CD4-positive, alpha-beta T cell (primary cell): Measurements from ENCODE around the gene BIRC6. TPM values are rescaled to one million over a fixed set of nuclear protein-coding genes. Genes with fewer than 3 reads are reported as not detected.

Experiments used
- ATAC-seq: fragments of 200-7000 bp; cut with Tn5 transposase; one replicate; pipeline ENCODE4 v1.10.0; 2022; ENCODE audit warnings: mild to moderate bottlenecking; ENCODE audit not compliant: poor library complexity
- CTCF ChIA-PET: fragments of 350-600 bp; sonication (Branson Sonifier 250); formaldehyde crosslinking; loops from one replicate; lab custom pipeline; 2021; ENCODE audit warnings: antibody characterized with exemption, inconsistent platforms; lab: Charles Lee
- POLR2A ChIA-PET: fragments of 350-600 bp; sonication (Branson Sonifier 250); formaldehyde crosslinking; loops from one replicate; lab custom pipeline; 2021; ENCODE audit warnings: antibody characterized with exemption, inconsistent platforms; lab: Charles Lee
- DNase-seq, 14 experiments: peaks; one replicate each; pipeline ENCODE4 v3.0.0-alpha.2; 2013 to 2020; ENCODE audit warnings: mixed read lengths in 2 of 14
- H3K27ac ChIP-seq, 2 donors: one replicate each; pipeline versions ENCODE4 v1.5.1 to v1.7.0; 2013; ENCODE audit warnings: low read length in 2 of 2, low read depth in 1 of 2, mild to moderate bottlenecking in 1 of 2
- H3K27me3 ChIP-seq, 2 experiments: 1 replicate in 1 of 2; 2 replicates in 1 of 2; pipeline versions ENCODE4 v1.6.1 to v1.7.0; 2013; ENCODE audit warnings: low read length in 2 of 2, control low read depth in 1 of 2, mild to moderate bottlenecking in 1 of 2, moderate library complexity in 1 of 2; ENCODE audit not compliant: insufficient read depth in 2 of 2, control insufficient read depth in 1 of 2
- H3K36me3 ChIP-seq: one replicate; pipeline ENCODE4 v1.6.1; 2013; ENCODE audit warnings: low read length, control low read depth; ENCODE audit not compliant: insufficient read depth
- H3K4me1 ChIP-seq: one replicate; pipeline ENCODE4 v1.6.1; 2013; ENCODE audit warnings: low read length, control low read depth; ENCODE audit not compliant: insufficient read depth
- H3K4me3 ChIP-seq: one replicate; pipeline ENCODE4 v1.5.1; 2013; ENCODE audit warnings: mild to moderate bottlenecking, low read length, moderate library complexity
- H3K9me3 ChIP-seq, 2 experiments: 1 replicate in 1 of 2; 2 replicates in 1 of 2; pipeline versions ENCODE4 v1.6.1 to v1.7.0; 2013; ENCODE audit warnings: low read length in 2 of 2, mild to moderate bottlenecking in 2 of 2, control low read depth in 1 of 2, moderate library complexity in 1 of 2; ENCODE audit not compliant: control insufficient read depth in 1 of 2, insufficient read depth in 1 of 2
- H3K27ac Mint-ChIP-seq: one replicate; pipeline ENCODE4 v1.8.0; 2020; ENCODE audit warnings: mixed read lengths
- H3K27me3 Mint-ChIP-seq: one replicate; pipeline ENCODE4 v1.8.0; 2021; ENCODE audit warnings: mixed read lengths
- H3K36me3 Mint-ChIP-seq: one replicate; pipeline ENCODE4 v1.8.0; 2021; ENCODE audit warnings: low read depth, mixed read lengths
- H3K4me1 Mint-ChIP-seq: one replicate; pipeline ENCODE4 v1.8.0; 2021; ENCODE audit warnings: low read depth, mixed read lengths
- H3K4me3 Mint-ChIP-seq: one replicate; pipeline ENCODE4 v1.8.0; 2020; ENCODE audit warnings: mild to moderate bottlenecking, mixed read lengths
- H3K9me3 Mint-ChIP-seq: one replicate; pipeline ENCODE4 v1.8.0; 2020; ENCODE audit warnings: mixed read lengths
- CTCF ChIP-seq: fragments of 200-600 bp; IDR thresholded peaks from one replicate; pipeline ENCODE4 v1.8.0; 2022; ENCODE audit warnings: antibody characterized with exemption, mild to moderate bottlenecking
- intact Hi-C, 2 experiments: fragments of 100-400 bp; cut with DNase I in 1 of 2; cut with micrococcal nuclease in 1 of 2; formaldehyde crosslinking; loops; one replicate each; pipeline versions ENCODE4 v1.15.1 to v1.9.0; 2023 to 2025; cut with DNase I, micrococcal nuclease
- total RNA-seq, 174 experiments: library from RNA in 2 of 174; stranded (reverse) in 2 of 174; gene quantifications; one replicate each; pipeline ENCODE4 v1.2.3 and lab custom pipeline; 2021 to 2026

The BIRC6 gene
- total RNA-seq, 2 experiments from 2014 or later = 110 to 113 TPM

GRCh38 chr2:32652555-32653209 lies 295.9 kb downstream of the BIRC6 start:
- no peak overlapping the region for H3K4me3 Mint-ChIP-seq
- no peak for TF ChIP-seq CTCF
- no peaks in the 10 kb centered on the region for H3K4me1 ChIP-seq
- H3K9me3 Mint-ChIP-seq = no peaks in the 10 kb centered on the region
- DNase-seq (no peak), ATAC-seq (no peak)
- H3K27me3 ChIP-seq = no peaks in the 10 kb centered on the region
- intact Hi-C loops = no loop called here
- POLR2A ChIA-PET = no interaction called here
- CTCF ChIA-PET = no interaction called here
- H3K27ac Mint-ChIP-seq = no peak overlapping the region
- no peaks in the 10 kb centered on the region for H3K4me1 Mint-ChIP-seq
- no peaks in the 10 kb centered on the region for H3K9me3 ChIP-seq
- peaks cover 33% of the 10 kb centered on the region for H3K36me3 ChIP-seq
- H3K27ac ChIP-seq = no peak overlapping the region
- H3K36me3 Mint-ChIP-seq = peaks cover 90% of the 10 kb centered on the region
- H3K27me3 Mint-ChIP-seq = no peaks in the 10 kb centered on the region
- no peak overlapping the region for H3K4me3 ChIP-seq

GRCh38 chr2:32656069-32656468 lies 299.2 kb downstream of the BIRC6 start:
- intact Hi-C loops = no loop called here

GRCh38 chr2:32663864-32664263 lies 307.0 kb downstream of the BIRC6 start:
- Mint-ChIP-seq H3K27ac (no peak overlapping the region), H3K4me3 (no peak overlapping the region), H3K9me3 (no peaks in the 10 kb centered on the region), H3K4me1 (peaks cover 27% of the 10 kb centered on the region), H3K27me3 (no peaks in the 10 kb centered on the region), H3K36me3 (peaks cover 57% of the 10 kb centered on the region)
- no peaks in the 10 kb centered on the region for H3K9me3 ChIP-seq
- DNase-seq (no peak), ATAC-seq (no peak)
- ChIA-PET POLR2A (no interaction called here), CTCF (no interaction called here)
- intact Hi-C loops = no loop called here
- TF ChIP-seq CTCF = no peak
- no peaks in the 10 kb centered on the region for H3K4me1 ChIP-seq
- H3K36me3 ChIP-seq = peaks cover 10% of the 10 kb centered on the region
- no peak overlapping the region for H3K4me3 ChIP-seq
- no peaks in the 10 kb centered on the region for H3K27me3 ChIP-seq
- no peak overlapping the region for H3K27ac ChIP-seq

More at GRCh38 chr2:32656069-32656468, 299.2 kb downstream of the BIRC6 start:
- no peaks in the 10 kb centered on the region for H3K27me3 Mint-ChIP-seq
- H3K4me1 Mint-ChIP-seq = peaks cover 10% of the 10 kb centered on the region
- no peak overlapping the region for H3K4me3 Mint-ChIP-seq
- H3K4me3 ChIP-seq = no peak overlapping the region
- no peak for ATAC-seq
- no peaks in the 10 kb centered on the region for H3K9me3 Mint-ChIP-seq
- no peak for TF ChIP-seq CTCF
- ChIA-PET CTCF (interaction anchor here (1.6 kb wide), 1 partner anchor 10 kb away, joined by 4 read pairs; no protein-coding TSS in a partner anchor), POLR2A (no interaction called here)
- H3K27ac ChIP-seq = no peak overlapping the region
- no peaks in the 10 kb centered on the region for H3K9me3 ChIP-seq
- no peak for DNase-seq
- no peaks in the 10 kb centered on the region for H3K27me3 ChIP-seq
- no peak overlapping the region for H3K27ac Mint-ChIP-seq
- peaks cover 92% of the 10 kb centered on the region for H3K36me3 Mint-ChIP-seq
- H3K36me3 ChIP-seq = peaks cover 29% of the 10 kb centered on the region
- no peaks in the 10 kb centered on the region for H3K4me1 ChIP-seq
